D721Med (cell line): ENCODE measurements around the gene CHRNA1.

Experiments
- DNase-seq: peaks from one replicate; pipeline ENCODE4 v3.0.0; 2011; ENCODE audit warnings: low spot score; ENCODE audit not compliant: insufficient read length
- FAIRE-seq: peaks from 2 replicates; lab custom pipeline; 2011; peaks lifted over from hg19 to GRCh38; lab: Jason Lieb, UNC
- CTCF ChIP-seq: IDR thresholded peaks from 2 replicates; pipeline ENCODE4 v1.5.1; 2012; ENCODE audit warnings: mild to moderate bottlenecking, control low read depth; ENCODE audit not compliant: insufficient read depth; ENCODE audit errors: missing control alignments

Gene CHRNA1

GRCh38 chr2:174789001-174789400 lies 24.7 kb upstream of the CHRNA1 start:
- FAIRE-seq (no peak), DNase-seq (no peak)
- TF ChIP-seq CTCF = no peak

GRCh38 chr2:174788291-174788929 lies 24.1 kb upstream of the CHRNA1 start:
- no peak for TF ChIP-seq CTCF
- DNase-seq (no peak), FAIRE-seq (no peak)

- DNase-seq (no peak), FAIRE-seq (no peak)
- TF ChIP-seq CTCF = no peak
Observed at GRCh38 chr2:174787487-174788205, 23.4 kb upstream of the CHRNA1 start.

- FAIRE-seq = no peak
- no peak for TF ChIP-seq CTCF
Observed at GRCh38 chr2:174786066-174786725, 21.9 kb upstream of the CHRNA1 start.

GRCh38 chr2:174785481-174785880 lies 21.2 kb upstream of the CHRNA1 start:
- TF ChIP-seq CTCF = no peak
- FAIRE-seq = no peak
- DNase-seq = no peak

More at GRCh38 chr2:174786066-174786725, 21.9 kb upstream of the CHRNA1 start:
- no peak for DNase-seq

- DNase-seq (no peak), FAIRE-seq (no peak)
- no peak for TF ChIP-seq CTCF
Observed at GRCh38 chr2:174784909-174785308, 20.6 kb upstream of the CHRNA1 start.
